ENCODE data around the gene CCDC154. TPM values are rescaled to one million over a fixed set of nuclear protein-coding genes. Genes with fewer than 3 reads are reported as not detected.

Gene CCDC154
- total RNA-seq, 1 donor from 2014 or later = 1.5 TPM

GRCh38 chr16:1436731-1437355 lies 7.5 kb downstream of the CCDC154 start:
- TF ChIP-seq EZH2 (IDR thresholded peaks at IDR 0.05; ENCODE audit: insufficient read depth, low read length) = no peak
- TF ChIP-seq CTCF (IDR thresholded peaks at IDR 0.05; ENCODE audit: insufficient read depth, low read depth, low read length) = no peak
- H3K4me2 ChIP-seq (ENCODE audit: low read length) = no peak overlapping the region
- no peaks in the 10 kb centered on the region for H3K79me2 ChIP-seq (ENCODE audit: insufficient read depth, low read length)
- H3K4me3 ChIP-seq (ENCODE audit: insufficient read depth, low read depth, low read length) = no peak overlapping the region
- no peaks in the 10 kb centered on the region for H3K4me1 ChIP-seq (ENCODE audit: insufficient read depth, low read length)
- Mint-ChIP-seq H3K27ac (ENCODE audit: unreplicated experiment) (no peak overlapping the region), H3K36me3 (ENCODE audit: low read depth, unreplicated experiment) (no peaks in the 10 kb centered on the region), H3K4me3 (ENCODE audit: unreplicated experiment) (no peak overlapping the region), H3K4me1 (ENCODE audit: low read depth, unreplicated experiment) (no peaks in the 10 kb centered on the region), H3K27me3 (ENCODE audit: low read depth, unreplicated experiment) (peaks cover 2% of the 10 kb centered on the region), H3K9me3 (ENCODE audit: unreplicated experiment) (no peaks in the 10 kb centered on the region)
- no peaks in the 10 kb centered on the region for H3K9me3 ChIP-seq (ENCODE audit: insufficient read depth, low read depth, low read length)
- no peaks in the 10 kb centered on the region for H3K36me3 ChIP-seq (ENCODE audit: insufficient read depth, low read length)
- no peak overlapping the region for H3K27ac ChIP-seq (ENCODE audit: low read depth, low read length)
- H3K27me3 ChIP-seq (ENCODE audit: insufficient read depth, low read length) = no peaks in the 10 kb centered on the region
- DNase-seq (ENCODE audit: low read depth) = no peak
- no peaks in the 10 kb centered on the region for H4K20me1 ChIP-seq (ENCODE audit: insufficient read depth, low read length)
- H2AFZ ChIP-seq (ENCODE audit: low read depth, low read length) = no peak overlapping the region
- H3K9ac ChIP-seq (ENCODE audit: low read length) = no peak overlapping the region
- no peak for FAIRE-seq

- Histone ChIP-seq H3K27ac (ENCODE audit: low read depth, low read length) (no peak overlapping the region), H3K4me1 (ENCODE audit: insufficient read depth, low read length) (no peaks in the 10 kb centered on the region), H3K4me2 (ENCODE audit: low read length) (no peak overlapping the region), H3K27me3 (ENCODE audit: insufficient read depth, low read length) (no peaks in the 10 kb centered on the region), H3K36me3 (ENCODE audit: insufficient read depth, low read length) (no peaks in the 10 kb centered on the region), H2AFZ (ENCODE audit: low read depth, low read length) (no peak overlapping the region), H3K79me2 (ENCODE audit: insufficient read depth, low read length) (no peaks in the 10 kb centered on the region), H4K20me1 (ENCODE audit: insufficient read depth, low read length) (no peaks in the 10 kb centered on the region), H3K9me3 (ENCODE audit: insufficient read depth, low read depth, low read length) (no peaks in the 10 kb centered on the region), H3K9ac (ENCODE audit: low read length) (no peak overlapping the region), H3K4me3 (ENCODE audit: insufficient read depth, low read depth, low read length) (no peak overlapping the region)
- Mint-ChIP-seq H3K27ac (ENCODE audit: unreplicated experiment) (no peak overlapping the region), H3K9me3 (ENCODE audit: unreplicated experiment) (no peaks in the 10 kb centered on the region), H3K4me1 (ENCODE audit: low read depth, unreplicated experiment) (no peaks in the 10 kb centered on the region), H3K27me3 (ENCODE audit: low read depth, unreplicated experiment) (peaks cover 2% of the 10 kb centered on the region), H3K4me3 (ENCODE audit: unreplicated experiment) (no peak overlapping the region), H3K36me3 (ENCODE audit: low read depth, unreplicated experiment) (no peaks in the 10 kb centered on the region)
- TF ChIP-seq CTCF (IDR thresholded peaks at IDR 0.05; ENCODE audit: insufficient read depth, low read depth, low read length) = no peak
- TF ChIP-seq EZH2 (IDR thresholded peaks at IDR 0.05; ENCODE audit: insufficient read depth, low read length) = no peak
- DNase-seq (ENCODE audit: low read depth) (no peak), FAIRE-seq (no peak)
Measured at GRCh38 chr16:1435921-1436697, 8.2 kb downstream of the CCDC154 start.
